GM10248 (cell line): ENCODE measurements around the gene PABPN1.

ENCODE experiments used
- CTCF ChIA-PET: fragments of 300-600 bp; sonication (Branson Sonifier 250); formaldehyde crosslinking; extraction: SDS; loops from one replicate; lab custom pipeline; 2021; ENCODE audit warnings: antibody characterized with exemption; lab: Yijun Ruan, JAX
- POLR2A ChIA-PET: fragments of 350-650 bp; sonication (Branson Sonifier 250); formaldehyde crosslinking; extraction: SDS; loops from one replicate; lab custom pipeline; 2020; ENCODE audit warnings: antibody characterized with exemption; lab: Yijun Ruan, JAX
- DNase-seq: peaks from one replicate; pipeline ENCODE4 v3.0.0; 2012; ENCODE audit errors: extremely low spot score
- CTCF ChIP-seq: IDR thresholded peaks from 2 replicates; pipeline ENCODE4 v1.5.1; 2012; ENCODE audit warnings: mild to moderate bottlenecking, low read depth; ENCODE audit errors: extremely low read depth, missing control alignments, control extremely low read depth

Gene PABPN1

DNA sequence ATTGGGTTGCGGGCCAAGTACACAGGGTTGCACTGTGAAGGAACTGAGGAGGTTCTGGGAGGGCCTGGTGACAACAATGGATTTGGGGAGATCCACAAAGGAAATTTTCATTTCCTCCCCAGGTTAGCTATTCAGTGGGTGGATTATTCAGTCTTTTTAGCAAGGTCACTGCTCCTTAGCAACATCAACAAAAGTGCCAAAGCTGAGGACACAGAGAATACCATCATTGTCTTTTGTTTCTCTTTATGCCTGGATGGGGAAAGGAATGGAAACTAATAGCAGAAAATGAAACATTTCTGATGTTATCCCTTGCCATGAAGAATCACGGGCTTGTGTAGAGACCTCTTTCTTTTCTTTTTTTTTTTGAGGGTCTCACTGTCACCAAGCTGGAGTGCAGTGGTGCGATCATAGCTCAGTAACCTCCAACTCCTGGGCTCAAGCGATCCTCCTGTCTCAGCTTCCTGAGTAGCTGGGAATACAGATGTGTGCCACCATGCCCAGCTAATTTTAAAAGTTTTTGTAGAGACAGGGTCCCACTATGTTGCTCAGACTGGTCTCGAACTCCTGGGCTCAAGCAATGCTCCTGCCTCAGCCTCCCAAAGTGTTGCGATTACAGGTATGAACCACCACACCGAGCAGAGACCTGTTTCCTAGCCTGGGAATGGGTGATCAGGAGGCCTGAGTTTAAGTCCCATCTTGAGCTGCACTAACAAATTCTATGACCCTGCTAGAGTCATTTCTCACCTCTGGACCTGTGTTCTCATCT lies 25.1 kb upstream of the PABPN1 start:
- no peak for TF ChIP-seq CTCF
- ChIA-PET CTCF (interaction anchor here (1.0 to 16.2 kb wide), 8 partner anchors 10 to 227 kb away, joined by 4 to 136 read pairs (median 12); partner anchors contain the start of genes HOMEZ and PABPN1), POLR2A (interaction anchor here (1.9 kb wide), 1 partner anchor 10 kb away, joined by 4 read pairs; no protein-coding TSS in a partner anchor)
- no peak for DNase-seq

- no peak for TF ChIP-seq CTCF
- DNase-seq, result no peak
- ChIA-PET POLR2A (interaction anchor here (1.9 kb wide), 1 partner anchor 11 kb away, joined by 4 read pairs; no protein-coding TSS in a partner anchor), CTCF (interaction anchor here (1.0 to 16.2 kb wide), 9 partner anchors 8 to 228 kb away, joined by 3 to 136 read pairs (median 8); partner anchors contain the start of genes HOMEZ and PABPN1)
These were observed 24.2 kb upstream of the PABPN1 start for GRCh38 chr14:23297096-23297495.

GRCh38 chr14:23297611-23298277 lies 23.5 kb upstream of the PABPN1 start:
- TF ChIP-seq CTCF, result no peak
- ChIA-PET CTCF (interaction anchor here (1.1 to 16.2 kb wide), 7 partner anchors 9 to 177 kb away, joined by 3 to 136 read pairs (median 8); partner anchors contain the start of genes HOMEZ and PABPN1), POLR2A (interaction anchor here (1.9 kb wide), 1 partner anchor 11 kb away, joined by 4 read pairs; no protein-coding TSS in a partner anchor)
- no peak for DNase-seq

DNA sequence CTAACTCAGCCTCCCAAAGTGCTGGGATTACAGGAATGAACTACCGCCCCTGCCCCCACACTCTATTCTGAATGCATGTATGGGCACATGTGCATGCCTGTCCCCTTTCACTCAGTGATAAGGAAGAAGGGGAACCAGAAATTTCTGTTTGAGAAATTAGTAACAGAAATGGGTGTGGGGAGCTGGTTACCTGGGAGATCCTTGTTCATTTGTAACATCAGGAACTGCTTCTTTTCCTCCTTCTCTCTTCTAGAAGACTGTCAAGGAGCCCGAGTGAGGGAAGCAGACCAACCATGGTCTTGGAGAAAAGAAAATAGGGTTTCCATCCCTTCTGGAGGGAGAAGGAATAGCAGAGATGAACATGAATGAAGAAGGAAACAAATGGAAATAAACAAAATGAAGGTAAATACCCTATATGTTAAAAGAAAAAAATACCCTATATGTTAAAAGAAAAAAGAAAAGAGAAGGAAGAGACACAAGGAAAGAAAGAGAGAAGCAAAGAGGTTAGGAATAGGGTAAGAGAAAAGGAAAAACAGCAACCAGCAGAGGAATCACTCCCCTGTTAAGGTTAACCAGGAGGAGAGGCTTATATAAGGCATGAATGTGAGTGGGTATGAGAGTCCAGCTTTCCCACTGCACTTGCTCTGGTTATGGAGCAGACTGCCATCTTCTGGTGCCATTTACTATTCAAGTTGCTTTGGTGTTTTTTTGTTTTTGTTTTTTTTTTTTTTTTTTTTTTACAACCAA lies 21.9 kb upstream of the PABPN1 start:
- POLR2A ChIA-PET, result interaction anchor here (1.0 kb wide), 1 partner anchor 13 kb away, joined by 3 read pairs; the partner anchor contains the start of gene HOMEZ
- no peak for DNase-seq

GRCh38 chr14:23299986-23300686 lies 21.1 kb upstream of the PABPN1 start:
- no peak for DNase-seq
- TF ChIP-seq CTCF, result no peak
- POLR2A ChIA-PET, result interaction anchor here (0.7 to 3.1 kb wide), 4 partner anchors 11 to 370 kb away, joined by 3 to 26 read pairs (median 8); partner anchors contain the start of genes HOMEZ and PABPN1
- CTCF ChIA-PET, result interaction anchor here (0.9 to 16.2 kb wide), 17 partner anchors 9 to 254 kb away, joined by 3 to 136 read pairs (median 8); partner anchors contain the start of genes CEBPE, HOMEZ and PABPN1

More for the DNA sequence above, 21.9 kb upstream of the PABPN1 start:
- peak; percentile 33 for TF ChIP-seq CTCF
- CTCF ChIA-PET, result interaction anchor here (4.0 to 16.2 kb wide), 4 partner anchors 13 to 228 kb away, joined by 13 to 136 read pairs (median 41); partner anchors contain the start of genes HOMEZ and PABPN1
